Measurements from ENCODE around the gene MAMDC2.

MAMDC2 gene

GRCh38 chr9:70076678-70077077, 33.0 kb downstream of the MAMDC2 start:
- no peak overlapping the region for H3K27ac ChIP-seq (ENCODE audit: insufficient read depth, low read depth, low read length, poor library complexity, severe bottlenecking)
- WGBS, 2 experiments, result 93% methylated on average over 3 of the region's 3 CpGs
- H3K4me1 ChIP-seq (ENCODE audit: control insufficient read depth, insufficient read depth, low read length), result no peaks in the 10 kb centered on the region
- no peaks in the 10 kb centered on the region for H3K9me3 ChIP-seq (ENCODE audit: control insufficient read depth, low read length)
- no peak overlapping the region for H3K4me3 ChIP-seq (ENCODE audit: insufficient read depth, low read depth, low read length)
- H3K27me3 ChIP-seq (ENCODE audit: control insufficient read depth, insufficient read depth, low read length, poor library complexity, severe bottlenecking), result no peaks in the 10 kb centered on the region
- no peaks in the 10 kb centered on the region for H3K36me3 ChIP-seq (ENCODE audit: control insufficient read depth, insufficient read depth, low read length)

GRCh38 chr9:70079417-70080037, 35.9 kb downstream of the MAMDC2 start:
- no peak overlapping the region for H3K27ac ChIP-seq (ENCODE audit: insufficient read depth, low read depth, low read length, poor library complexity, severe bottlenecking)
- H3K9me3 ChIP-seq (ENCODE audit: control insufficient read depth, low read length), result no peaks in the 10 kb centered on the region

GRCh38 chr9:70080481-70081119, 37.0 kb downstream of the MAMDC2 start:
- H3K9me3 ChIP-seq (ENCODE audit: control insufficient read depth, low read length), result no peaks in the 10 kb centered on the region
- no peaks in the 10 kb centered on the region for H3K27me3 ChIP-seq (ENCODE audit: control insufficient read depth, insufficient read depth, low read length, poor library complexity, severe bottlenecking)
- H3K36me3 ChIP-seq (ENCODE audit: control insufficient read depth, insufficient read depth, low read length), result no peaks in the 10 kb centered on the region
- no peaks in the 10 kb centered on the region for H3K4me1 ChIP-seq (ENCODE audit: control insufficient read depth, insufficient read depth, low read length)
- H3K4me3 ChIP-seq (ENCODE audit: insufficient read depth, low read depth, low read length), result no peak overlapping the region
- H3K27ac ChIP-seq (ENCODE audit: insufficient read depth, low read depth, low read length, poor library complexity, severe bottlenecking), result no peak overlapping the region
- 92 to 95% methylated on average over 5 of the region's 5 CpGs for WGBS, 2 experiments

More at GRCh38 chr9:70079417-70080037, 35.9 kb downstream of the MAMDC2 start:
- H3K27me3 ChIP-seq (ENCODE audit: control insufficient read depth, insufficient read depth, low read length, poor library complexity, severe bottlenecking), result no peaks in the 10 kb centered on the region
- no peaks in the 10 kb centered on the region for H3K4me1 ChIP-seq (ENCODE audit: control insufficient read depth, insufficient read depth, low read length)
- 97 to 100% methylated on average over 2 of the region's 2 CpGs for WGBS, 2 experiments
- no peak overlapping the region for H3K4me3 ChIP-seq (ENCODE audit: insufficient read depth, low read depth, low read length)
- no peaks in the 10 kb centered on the region for H3K36me3 ChIP-seq (ENCODE audit: control insufficient read depth, insufficient read depth, low read length)

DNA sequence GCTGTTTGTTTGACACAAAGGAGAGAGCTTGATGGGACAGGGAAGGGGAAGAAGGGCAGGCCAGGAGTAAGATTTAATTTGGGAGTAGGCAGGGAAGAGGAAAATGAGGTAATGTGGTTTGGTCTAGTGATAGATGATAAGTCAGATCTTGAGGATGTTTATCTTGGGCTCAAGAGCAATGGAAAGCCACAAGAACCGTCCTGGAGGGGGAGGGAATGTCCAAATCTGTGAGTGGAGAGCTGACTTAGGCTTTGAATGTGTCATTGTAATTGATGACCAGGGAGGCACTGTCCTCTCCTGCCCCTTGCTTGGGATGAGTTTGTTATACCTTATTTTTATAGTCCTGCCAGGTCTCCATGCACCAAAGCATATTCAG, 37.5 kb downstream of the MAMDC2 start:
- no peak overlapping the region for H3K27ac ChIP-seq (ENCODE audit: insufficient read depth, low read depth, low read length, poor library complexity, severe bottlenecking)
- no peaks in the 10 kb centered on the region for H3K27me3 ChIP-seq (ENCODE audit: control insufficient read depth, insufficient read depth, low read length, poor library complexity, severe bottlenecking)
- H3K9me3 ChIP-seq (ENCODE audit: control insufficient read depth, low read length), result no peaks in the 10 kb centered on the region
- no peaks in the 10 kb centered on the region for H3K4me1 ChIP-seq (ENCODE audit: control insufficient read depth, insufficient read depth, low read length)
- no peaks in the 10 kb centered on the region for H3K36me3 ChIP-seq (ENCODE audit: control insufficient read depth, insufficient read depth, low read length)
- WGBS, 2 experiments, result 80 to 90% methylated on average over 1 of the region's 1 CpG
- H3K4me3 ChIP-seq (ENCODE audit: insufficient read depth, low read depth, low read length), result no peak overlapping the region

DNA sequence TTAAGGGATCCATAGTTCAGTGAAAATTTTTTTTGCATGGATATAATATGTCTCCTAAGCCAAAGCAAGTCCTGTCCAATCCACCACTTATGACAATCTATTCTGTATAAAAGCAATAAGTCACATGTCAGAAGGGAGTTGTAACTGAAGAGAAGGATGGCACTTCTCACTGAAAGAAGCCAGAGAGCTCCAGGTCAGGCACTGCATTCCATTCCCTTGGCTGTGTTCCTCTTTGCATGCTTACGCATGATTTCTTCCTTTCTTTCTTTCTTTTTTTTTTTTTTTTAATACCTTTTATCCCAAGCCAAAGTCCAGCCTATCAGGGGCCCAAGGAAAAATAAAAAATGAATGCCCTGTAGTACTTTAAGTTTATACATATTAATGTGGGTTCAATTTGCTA, 39.8 kb downstream of the MAMDC2 start:
- Histone ChIP-seq H3K27me3 (ENCODE audit: control insufficient read depth, insufficient read depth, low read length, poor library complexity, severe bottlenecking) (no peaks in the 10 kb centered on the region), H3K4me3 (ENCODE audit: insufficient read depth, low read depth, low read length) (no peak overlapping the region), H3K36me3 (ENCODE audit: control insufficient read depth, insufficient read depth, low read length) (no peaks in the 10 kb centered on the region), H3K27ac (ENCODE audit: insufficient read depth, low read depth, low read length, poor library complexity, severe bottlenecking) (no peak overlapping the region), H3K9me3 (ENCODE audit: control insufficient read depth, low read length) (no peaks in the 10 kb centered on the region), H3K4me1 (ENCODE audit: control insufficient read depth, insufficient read depth, low read length) (no peaks in the 10 kb centered on the region)
- WGBS, 2 experiments, result 64 to 72% methylated on average over 1 of the region's 1 CpG

DNA sequence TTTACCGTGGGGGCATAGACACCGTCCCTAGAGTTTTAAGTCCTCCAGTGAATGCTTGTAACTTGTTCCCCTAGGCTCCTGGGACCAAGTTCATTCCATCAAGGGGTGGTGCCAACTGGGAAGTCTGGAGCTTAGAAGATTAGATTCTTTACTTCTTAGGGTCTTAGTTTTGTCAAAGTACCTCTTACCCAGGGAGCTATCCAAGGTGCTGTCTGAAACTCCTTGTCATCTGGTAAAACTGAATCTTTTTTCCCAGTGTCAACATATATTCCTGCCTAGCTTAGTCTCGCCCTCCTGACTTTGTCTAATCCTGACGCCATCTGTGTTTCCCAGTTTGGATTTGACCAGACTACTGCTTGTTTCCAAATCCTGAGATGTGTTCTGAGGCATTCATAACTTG, 41.6 kb downstream of the MAMDC2 start:
- no peak overlapping the region for H3K4me3 ChIP-seq (ENCODE audit: insufficient read depth, low read depth, low read length)
- H3K9me3 ChIP-seq (ENCODE audit: control insufficient read depth, low read length), result no peaks in the 10 kb centered on the region
- no peaks in the 10 kb centered on the region for H3K4me1 ChIP-seq (ENCODE audit: control insufficient read depth, insufficient read depth, low read length)

DNA sequence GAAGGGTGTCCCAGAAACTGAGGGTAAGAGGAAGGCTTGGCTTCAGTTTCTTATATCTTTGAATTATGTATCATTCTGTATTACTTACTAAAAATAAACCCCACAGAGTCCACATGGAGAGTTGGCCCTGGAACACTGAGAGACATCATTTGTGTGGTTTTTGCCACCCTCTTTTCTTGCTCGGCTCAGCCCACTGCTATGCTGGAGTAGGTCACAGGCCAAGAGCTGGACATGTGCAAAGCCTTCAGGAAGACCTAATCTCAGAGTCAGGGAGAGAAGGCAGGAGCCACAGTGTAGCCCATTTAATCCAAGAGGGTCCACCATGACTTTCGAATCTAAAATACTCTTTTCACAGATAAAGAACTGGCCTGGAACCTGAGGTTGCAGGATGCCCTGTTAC, 47.5 kb downstream of the MAMDC2 start:
- no peaks in the 10 kb centered on the region for H3K4me1 ChIP-seq (ENCODE audit: control insufficient read depth, insufficient read depth, low read length)
- H3K4me3 ChIP-seq (ENCODE audit: insufficient read depth, low read depth, low read length), result no peak overlapping the region
- no peaks in the 10 kb centered on the region for H3K36me3 ChIP-seq (ENCODE audit: control insufficient read depth, insufficient read depth, low read length)
- no peaks in the 10 kb centered on the region for H3K9me3 ChIP-seq (ENCODE audit: control insufficient read depth, low read length)
- H3K27ac ChIP-seq (ENCODE audit: insufficient read depth, low read depth, low read length, poor library complexity, severe bottlenecking), result no peak overlapping the region
- no peaks in the 10 kb centered on the region for H3K27me3 ChIP-seq (ENCODE audit: control insufficient read depth, insufficient read depth, low read length, poor library complexity, severe bottlenecking)
- 97% methylated on average over 2 of the region's 2 CpGs for WGBS, 2 experiments

More for the DNA sequence above, 41.6 kb downstream of the MAMDC2 start:
- Histone ChIP-seq H3K27me3 (ENCODE audit: control insufficient read depth, insufficient read depth, low read length, poor library complexity, severe bottlenecking) (no peaks in the 10 kb centered on the region), H3K27ac (ENCODE audit: insufficient read depth, low read depth, low read length, poor library complexity, severe bottlenecking) (no peak overlapping the region), H3K36me3 (ENCODE audit: control insufficient read depth, insufficient read depth, low read length) (no peaks in the 10 kb centered on the region)
- WGBS, 2 experiments, result 81 to 82% methylated on average over 4 of the region's 4 CpGs

DNA sequence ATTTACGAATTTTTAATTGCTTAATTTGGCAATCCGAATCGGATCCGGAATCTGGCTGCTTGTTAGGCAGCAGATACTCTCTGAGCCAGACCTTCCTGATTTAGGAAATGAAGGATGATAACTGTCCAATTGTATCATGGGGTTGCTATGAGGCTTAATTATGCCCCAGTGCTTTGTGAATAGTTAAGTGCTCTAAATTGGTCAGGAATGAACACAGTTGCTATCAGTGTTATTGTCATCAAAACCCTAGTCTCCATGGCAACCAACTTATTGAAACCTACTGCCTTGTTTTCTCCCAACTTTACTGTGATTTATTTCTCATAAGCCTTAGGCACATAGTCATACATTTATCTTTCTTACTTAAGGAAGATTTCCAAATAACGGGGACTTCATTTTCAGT, 47.9 kb downstream of the MAMDC2 start:
- Histone ChIP-seq H3K4me3 (ENCODE audit: insufficient read depth, low read depth, low read length) (no peak overlapping the region), H3K27ac (ENCODE audit: insufficient read depth, low read depth, low read length, poor library complexity, severe bottlenecking) (no peak overlapping the region), H3K36me3 (ENCODE audit: control insufficient read depth, insufficient read depth, low read length) (no peaks in the 10 kb centered on the region), H3K27me3 (ENCODE audit: control insufficient read depth, insufficient read depth, low read length, poor library complexity, severe bottlenecking) (no peaks in the 10 kb centered on the region), H3K4me1 (ENCODE audit: control insufficient read depth, insufficient read depth, low read length) (no peaks in the 10 kb centered on the region), H3K9me3 (ENCODE audit: control insufficient read depth, low read length) (no peaks in the 10 kb centered on the region)
- 94 to 97% methylated on average over 4 of the region's 5 CpGs for WGBS, 2 experiments

GRCh38 chr9:70092190-70092589, 48.5 kb downstream of the MAMDC2 start:
- H3K9me3 ChIP-seq (ENCODE audit: control insufficient read depth, low read length), result no peaks in the 10 kb centered on the region
- 88 to 95% methylated on average over 2 of the region's 2 CpGs for WGBS, 2 experiments
- H3K4me3 ChIP-seq (ENCODE audit: insufficient read depth, low read depth, low read length), result no peak overlapping the region
- no peak overlapping the region for H3K27ac ChIP-seq (ENCODE audit: insufficient read depth, low read depth, low read length, poor library complexity, severe bottlenecking)
- no peaks in the 10 kb centered on the region for H3K4me1 ChIP-seq (ENCODE audit: control insufficient read depth, insufficient read depth, low read length)
- H3K36me3 ChIP-seq (ENCODE audit: control insufficient read depth, insufficient read depth, low read length), result no peaks in the 10 kb centered on the region
- no peaks in the 10 kb centered on the region for H3K27me3 ChIP-seq (ENCODE audit: control insufficient read depth, insufficient read depth, low read length, poor library complexity, severe bottlenecking)

- H3K4me3 ChIP-seq (ENCODE audit: insufficient read depth, low read depth, low read length), result no peak overlapping the region
- no peaks in the 10 kb centered on the region for H3K36me3 ChIP-seq (ENCODE audit: control insufficient read depth, insufficient read depth, low read length)
- H3K9me3 ChIP-seq (ENCODE audit: control insufficient read depth, low read length), result no peaks in the 10 kb centered on the region
- H3K27me3 ChIP-seq (ENCODE audit: control insufficient read depth, insufficient read depth, low read length, poor library complexity, severe bottlenecking), result no peaks in the 10 kb centered on the region
- H3K27ac ChIP-seq (ENCODE audit: insufficient read depth, low read depth, low read length, poor library complexity, severe bottlenecking), result no peak overlapping the region
- no peaks in the 10 kb centered on the region for H3K4me1 ChIP-seq (ENCODE audit: control insufficient read depth, insufficient read depth, low read length)
These were observed 49.4 kb downstream of the MAMDC2 start for GRCh38 chr9:70093095-70093494.
